Activated CD8-positive, alpha-beta memory T cell treated with anti-CD3 and anti-CD28 coated beads for 36 hours (primary cell): ENCODE measurements around the gene TUBB3. TPM values are rescaled to one million over a fixed set of nuclear protein-coding genes. Genes with fewer than 3 reads are reported as not detected.
"Not testable (repeated sequence)": the region's sequence is repeated elsewhere in the genome, so short reads cannot be mapped to it uniquely, and the experiment has no call there.

Source experiments
- CTCF ChIA-PET: fragments of 350-600 bp; sonication (Branson Sonifier 250); formaldehyde crosslinking; loops from one replicate; lab custom pipeline; 2021; ENCODE audit warnings: antibody characterized with exemption; lab: Charles Lee
- POLR2A ChIA-PET: fragments of 350-600 bp; sonication (Branson Sonifier 250); formaldehyde crosslinking; loops from one replicate; lab custom pipeline; 2021; ENCODE audit warnings: antibody characterized with exemption; lab: Charles Lee
- total RNA-seq, 2 experiments: library from RNA; stranded (reverse); gene quantifications; one replicate each; pipeline ENCODE4 v1.2.3, GENCODE V29; 2021

The TUBB3 gene
- total RNA-seq, 2 experiments from 2014 or later: 0.31 to 0.91 TPM

- ChIA-PET CTCF (no interaction called here), POLR2A (no interaction called here)
These were observed 30.7 kb downstream of the TUBB3 start for GRCh38 chr16:89953671-89954406.

GRCh38 chr16:89954462-89954861, 31.3 kb downstream of the TUBB3 start:
- POLR2A ChIA-PET: interaction anchor here (0.5 kb wide), 1 partner anchor 18 kb away, joined by 3 read pairs; no protein-coding TSS in a partner anchor

GRCh38 chr16:89955001-89955685, 32.0 kb downstream of the TUBB3 start:
- CTCF ChIA-PET: no interaction called here
- POLR2A ChIA-PET: interaction anchor here (0.5 kb wide), 1 partner anchor 17 kb away, joined by 3 read pairs; no protein-coding TSS in a partner anchor

More at GRCh38 chr16:89954462-89954861, 31.3 kb downstream of the TUBB3 start:
- CTCF ChIA-PET: no interaction called here

GRCh38 chr16:89956505-89957215, 33.5 kb downstream of the TUBB3 start:
- ChIA-PET CTCF (no interaction called here), POLR2A (interaction anchor here (0.6 kb wide), 1 partner anchor 13 kb away, joined by 10 read pairs; no protein-coding TSS in a partner anchor)

- ChIA-PET POLR2A (interaction anchor here (0.6 kb wide), 1 partner anchor 14 kb away, joined by 10 read pairs; no protein-coding TSS in a partner anchor), CTCF (no interaction called here)
These were observed 34.2 kb downstream of the TUBB3 start for GRCh38 chr16:89957216-89957785.

- POLR2A ChIA-PET: no interaction called here
- CTCF ChIA-PET: interaction anchor here (0.9 kb wide), 1 partner anchor 10 kb away, joined by 3 read pairs; no protein-coding TSS in a partner anchor
These were observed 34.9 kb downstream of the TUBB3 start for GRCh38 chr16:89958068-89958467.

- POLR2A ChIA-PET: no interaction called here
- CTCF ChIA-PET: interaction anchor here (0.9 kb wide), 1 partner anchor 11 kb away, joined by 3 read pairs; no protein-coding TSS in a partner anchor
These were observed 35.5 kb downstream of the TUBB3 start for GRCh38 chr16:89958596-89958995.

GRCh38 chr16:89960966-89961365, 37.8 kb downstream of the TUBB3 start:
- POLR2A ChIA-PET: no interaction called here
- CTCF ChIA-PET: interaction anchor here (1.1 kb wide), 1 partner anchor 42 kb away, joined by 3 read pairs; the partner anchor contains the start of gene MC1R

GRCh38 chr16:89961920-89962319, 38.8 kb downstream of the TUBB3 start:
- POLR2A ChIA-PET: no interaction called here
- CTCF ChIA-PET: no interaction called here

- ChIA-PET POLR2A (interaction anchor here (0.6 kb wide), 1 partner anchor 150 kb away, joined by 4 read pairs; no protein-coding TSS in a partner anchor), CTCF (no interaction called here)
These were observed 39.8 kb downstream of the TUBB3 start for GRCh38 chr16:89962754-89963498.

- ChIA-PET CTCF (interaction anchor here (0.6 kb wide), 1 partner anchor 54 kb away, joined by 3 read pairs; no protein-coding TSS in a partner anchor), POLR2A (no interaction called here)
These were observed 41.1 kb downstream of the TUBB3 start for GRCh38 chr16:89964201-89964600.

- POLR2A ChIA-PET: no interaction called here
- CTCF ChIA-PET: no interaction called here
These were observed 42.5 kb downstream of the TUBB3 start for GRCh38 chr16:89965447-89966225.

GRCh38 chr16:89966756-89967155, 43.6 kb downstream of the TUBB3 start:
- ChIA-PET POLR2A (no interaction called here), CTCF (no interaction called here)

GRCh38 chr16:89967436-89967835, 44.3 kb downstream of the TUBB3 start:
- CTCF ChIA-PET, POLR2A ChIA-PET: not testable (repeated sequence)

- CTCF ChIA-PET, POLR2A ChIA-PET: not testable (repeated sequence)
These were observed 44.9 kb downstream of the TUBB3 start for GRCh38 chr16:89968074-89968473.

- ChIA-PET CTCF (no interaction called here), POLR2A (no interaction called here)
These were observed 46.7 kb downstream of the TUBB3 start for GRCh38 chr16:89969741-89970410.
